Activated CD4-positive, alpha-beta T cell treated with anti-CD3 and anti-CD28 coated beads for 48 hours (primary cell): Measurements from ENCODE around the gene AP5Z1.

Experiments
- DNase-seq: peaks from one replicate; pipeline ENCODE4 v3.0.0-alpha.2; 2020

Gene AP5Z1

DNA sequence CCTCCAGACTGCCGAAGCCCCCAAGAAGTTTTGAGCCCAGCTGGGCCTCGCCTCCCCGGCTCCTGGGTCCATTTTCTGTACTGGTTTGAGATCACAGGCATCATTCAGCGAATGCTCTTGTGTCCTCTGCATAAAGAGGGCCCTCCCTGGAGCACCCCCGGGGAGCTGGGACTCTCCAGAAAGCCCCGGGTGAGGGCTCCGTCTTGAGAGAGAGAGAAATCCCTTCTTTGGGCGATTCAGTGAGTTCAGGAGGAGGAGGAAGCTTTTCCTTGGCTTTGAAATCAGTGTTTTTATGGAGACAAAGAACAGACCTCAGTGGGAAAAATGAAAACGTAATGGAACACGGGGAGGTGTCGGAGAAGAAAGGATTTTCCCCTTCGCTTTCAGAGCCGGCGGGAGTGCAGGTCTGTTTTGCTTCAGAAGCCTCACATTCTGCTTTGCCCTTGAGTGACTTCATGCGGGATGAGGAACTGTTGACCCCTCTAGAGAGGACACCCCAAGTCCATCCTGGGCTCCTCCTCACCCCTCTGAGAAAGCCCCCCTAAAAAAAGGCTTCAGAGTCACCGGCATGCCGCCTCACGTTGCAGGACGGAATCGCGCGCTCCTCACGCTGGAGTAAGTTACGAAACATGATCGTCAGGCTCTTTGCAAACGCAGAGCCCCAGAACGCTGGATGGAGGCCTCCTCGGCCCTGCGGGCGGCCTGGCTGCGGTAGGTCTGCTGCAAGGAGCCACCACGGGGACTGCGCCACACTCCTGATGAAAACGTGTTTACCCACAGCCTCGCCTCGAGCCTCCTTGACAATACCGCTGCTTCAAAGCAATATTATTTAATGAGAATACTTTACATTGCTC is 8.5 kb upstream of the AP5Z1 start:
- no peak for DNase-seq

DNA sequence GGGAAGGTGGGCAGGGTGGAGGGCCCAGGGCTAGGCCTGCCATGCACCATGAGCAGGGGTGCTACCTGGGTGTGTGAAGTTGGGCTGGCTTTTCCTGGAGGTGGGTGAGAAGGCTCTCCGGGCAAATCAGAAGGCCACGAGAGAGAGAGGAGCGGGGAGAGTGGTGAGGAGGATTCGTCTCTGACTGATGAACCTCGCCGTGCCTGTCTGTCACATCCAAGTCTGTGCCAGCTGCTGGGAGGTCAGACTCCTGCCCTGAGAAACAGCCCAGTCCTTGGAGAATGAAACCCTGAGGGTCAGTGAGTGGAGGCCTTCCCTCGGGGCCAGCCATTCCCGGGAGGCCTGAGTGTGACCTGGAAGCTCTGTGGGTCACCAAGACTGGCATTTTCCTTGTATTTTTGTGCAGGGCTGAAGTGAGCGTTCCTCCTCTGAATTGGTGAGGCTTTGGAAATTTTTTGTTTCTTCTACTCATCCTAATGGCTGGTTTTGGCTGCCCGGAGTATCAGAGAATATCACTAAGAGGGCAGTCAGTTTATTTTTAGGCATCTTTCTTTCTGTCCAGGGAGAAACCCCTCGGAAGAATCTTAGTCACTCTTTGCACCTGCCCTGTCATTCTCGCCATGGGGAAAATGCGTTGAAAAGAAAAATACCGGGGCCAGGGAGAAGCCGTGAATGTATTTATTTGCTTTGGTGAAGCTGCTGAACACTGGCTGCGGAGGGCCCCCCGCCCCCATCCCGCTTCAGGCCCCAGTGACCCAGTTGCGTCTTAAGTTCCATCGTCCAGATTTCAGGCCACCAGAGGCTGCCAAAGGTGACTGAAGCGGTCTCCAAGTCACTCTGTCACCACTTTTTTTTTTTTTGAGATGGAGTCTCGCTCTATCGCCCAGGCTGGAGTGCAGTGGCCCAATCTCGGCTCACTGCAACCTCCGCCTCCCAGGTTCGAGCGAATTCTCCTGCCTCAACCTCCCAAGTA is 6.5 kb upstream of the AP5Z1 start:
- DNase-seq, result no peak

DNA sequence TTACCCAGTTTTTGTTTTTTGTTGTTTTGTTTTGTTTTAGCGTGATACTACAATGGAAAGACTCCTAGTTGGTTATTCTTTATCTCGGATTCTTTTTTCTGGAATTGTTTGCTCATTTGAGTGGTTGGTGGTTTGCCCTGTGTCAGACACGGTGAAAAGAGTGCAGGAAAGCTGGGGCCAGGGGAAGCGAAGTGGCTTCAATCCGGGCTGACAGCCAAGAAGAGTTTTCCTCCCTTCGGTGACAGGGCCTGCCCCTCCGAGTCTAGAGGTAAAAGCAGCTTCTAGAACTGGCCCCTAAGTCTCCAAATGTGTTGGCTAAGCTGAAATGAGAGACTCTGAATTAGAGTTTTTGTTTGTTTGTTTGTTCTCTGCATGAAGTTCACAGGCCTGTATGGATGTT is 5.7 kb upstream of the AP5Z1 start:
- no peak for DNase-seq

DNA sequence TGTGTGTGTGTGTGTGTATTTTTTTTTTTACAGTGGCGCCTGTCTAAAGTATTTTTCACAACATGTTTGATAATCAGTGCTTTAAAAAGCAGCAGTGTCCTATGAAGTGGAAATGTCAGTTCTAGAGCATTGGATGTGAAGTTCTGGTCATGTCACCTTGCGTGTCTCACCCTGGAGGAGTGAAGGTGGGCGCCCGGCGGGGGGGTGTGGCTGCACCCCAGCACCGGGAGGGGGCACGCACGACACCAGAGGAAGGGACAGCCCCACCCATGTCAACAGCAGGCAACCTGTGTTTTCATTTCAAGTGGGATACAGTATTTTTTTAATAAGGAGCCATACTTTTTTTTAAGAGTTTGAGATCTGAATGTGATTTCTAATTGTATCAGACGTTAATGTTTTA is 4.5 kb upstream of the AP5Z1 start:
- no peak for DNase-seq

DNA sequence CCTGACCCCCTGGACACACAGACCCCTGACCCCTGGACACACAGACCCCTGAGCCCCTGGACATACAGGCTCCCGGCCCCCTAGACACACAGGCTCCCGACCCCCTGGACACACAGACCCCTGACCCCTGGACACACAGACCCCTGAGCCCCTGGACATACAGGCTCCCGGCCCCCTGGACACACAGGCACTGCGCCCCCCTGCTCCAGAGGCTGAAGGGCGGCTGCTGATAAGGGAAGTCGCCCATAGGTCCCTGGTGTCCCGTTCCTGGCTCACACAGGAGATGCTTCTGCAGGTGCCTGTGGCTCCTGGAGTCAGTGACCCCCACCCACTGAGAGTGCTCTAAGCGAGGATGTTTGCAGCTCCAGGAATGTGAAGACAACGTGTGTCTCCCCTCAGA is 3.7 kb upstream of the AP5Z1 start:
- no peak for DNase-seq

DNA sequence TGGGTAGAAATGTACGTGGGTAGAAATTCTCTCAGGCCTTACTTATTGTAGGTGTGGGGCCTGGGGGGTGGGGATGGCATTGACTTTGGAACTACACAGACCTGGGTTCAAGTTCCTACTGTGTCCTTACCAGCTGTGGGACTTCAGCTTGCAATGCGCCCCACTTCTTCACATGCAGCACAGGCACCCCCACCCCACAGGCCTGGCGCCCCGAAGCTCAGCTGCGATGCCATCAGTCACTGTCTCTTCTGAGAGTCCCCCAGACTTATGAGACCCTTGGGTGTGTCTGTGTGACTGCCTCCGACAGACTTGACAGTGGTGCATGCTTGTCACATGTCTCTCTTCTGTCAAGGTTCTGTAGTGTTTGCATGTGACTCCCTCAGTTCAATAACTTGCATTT is 3.1 kb upstream of the AP5Z1 start:
- DNase-seq, result no peak

DNA sequence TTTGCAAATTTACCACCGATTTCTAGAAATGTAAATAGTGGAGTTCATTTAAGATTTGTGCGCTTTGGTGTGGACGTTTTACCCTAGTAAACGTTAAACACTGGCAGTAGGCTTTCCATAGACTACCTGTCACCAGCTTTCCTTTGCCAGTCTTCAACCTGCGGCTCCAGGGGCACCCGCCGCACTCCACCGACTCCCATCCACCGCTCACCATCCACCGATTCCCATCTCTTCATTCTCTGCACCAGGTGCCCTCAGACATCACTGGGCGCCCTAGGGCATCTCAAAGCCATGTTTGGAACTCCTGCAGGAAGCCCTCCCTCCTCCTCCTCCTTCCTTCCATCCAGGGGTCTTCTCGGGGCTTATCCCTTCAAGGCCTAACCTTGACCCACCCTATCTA is 1.4 kb upstream of the AP5Z1 start:
- no peak for DNase-seq

DNA sequence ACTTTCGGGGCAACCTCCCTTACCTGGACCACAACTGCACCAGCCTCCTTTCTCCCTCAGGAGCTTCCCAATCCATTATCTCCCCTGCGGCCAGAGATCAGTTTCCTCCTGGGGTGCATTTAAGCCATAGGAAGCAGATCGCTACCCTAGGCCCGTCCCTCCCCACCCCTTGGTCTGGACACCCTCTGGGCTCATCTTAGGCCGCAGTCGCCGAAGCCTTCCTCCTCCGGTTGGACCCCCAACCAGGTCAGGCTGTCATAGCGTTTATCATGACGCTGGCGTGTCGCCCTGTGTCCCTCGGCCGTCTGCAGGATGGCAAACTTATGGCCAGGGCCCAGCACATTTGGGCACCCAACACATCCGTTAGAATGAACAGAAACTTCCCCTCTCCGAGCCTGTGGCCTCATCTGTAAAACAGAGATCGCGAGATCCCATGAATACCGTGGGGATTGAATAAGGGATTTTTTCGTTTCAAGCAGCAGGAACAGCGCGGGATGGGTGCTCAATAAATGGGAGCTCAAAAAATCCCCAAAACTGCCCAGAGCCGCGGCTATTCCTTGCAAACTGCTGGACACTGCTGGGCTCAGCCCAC is 669 bp upstream of the AP5Z1 start:
- peak; percentile 41 for DNase-seq

DNA sequence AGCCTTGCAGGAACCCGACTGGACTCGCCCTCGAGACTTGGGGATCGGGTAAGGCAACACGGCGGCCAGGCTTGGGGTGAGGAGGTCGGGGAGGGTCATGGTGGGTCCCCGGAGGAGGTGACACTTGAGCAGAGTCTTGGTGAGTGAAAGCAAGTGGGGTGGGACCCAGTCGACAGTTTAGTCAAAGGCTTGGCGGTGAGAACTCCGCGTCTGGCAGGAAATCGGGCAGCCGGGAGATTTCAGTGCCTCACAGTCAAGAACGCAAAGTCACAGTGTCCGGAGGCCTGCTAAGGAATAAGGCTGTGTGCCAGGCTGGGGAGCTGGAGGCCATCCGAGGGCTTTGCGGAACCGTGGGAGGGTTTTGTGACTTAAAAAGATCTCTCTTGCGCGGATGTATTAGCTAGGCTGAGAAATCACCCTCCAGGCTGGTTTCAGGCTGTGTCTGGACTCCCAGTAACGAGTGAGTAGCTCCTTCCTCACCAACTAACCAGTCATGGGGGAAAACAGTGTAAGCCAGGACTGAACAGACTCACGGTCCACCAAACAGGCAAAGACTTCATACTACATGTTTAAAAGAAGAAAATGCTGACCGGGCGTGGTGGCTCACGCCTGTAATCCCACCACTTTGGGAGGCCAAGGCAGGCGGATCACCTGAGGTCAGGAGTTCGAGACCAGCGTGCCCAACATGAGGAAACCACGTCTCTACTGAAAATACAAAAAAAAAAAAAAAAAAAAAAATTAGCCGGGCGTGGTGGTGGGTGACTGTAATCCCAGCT is 613 bp downstream of the AP5Z1 start:
- peak; percentile 58 for DNase-seq

DNA sequence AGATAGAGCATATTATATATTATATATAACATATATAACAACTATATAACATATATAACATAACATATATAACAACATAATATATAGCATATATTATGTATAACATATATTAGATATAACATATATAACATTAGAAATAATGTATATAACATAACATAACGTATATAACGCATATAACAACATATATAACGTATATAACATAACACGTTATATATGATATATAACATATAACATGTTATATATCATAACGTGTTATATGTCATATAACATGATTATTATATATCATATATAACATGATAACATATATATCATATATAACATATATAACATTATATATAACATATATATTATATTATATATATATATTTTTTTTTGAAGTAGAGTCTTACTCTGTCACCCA is 3.7 kb downstream of the AP5Z1 start:
- DNase-seq, result no peak

DNA sequence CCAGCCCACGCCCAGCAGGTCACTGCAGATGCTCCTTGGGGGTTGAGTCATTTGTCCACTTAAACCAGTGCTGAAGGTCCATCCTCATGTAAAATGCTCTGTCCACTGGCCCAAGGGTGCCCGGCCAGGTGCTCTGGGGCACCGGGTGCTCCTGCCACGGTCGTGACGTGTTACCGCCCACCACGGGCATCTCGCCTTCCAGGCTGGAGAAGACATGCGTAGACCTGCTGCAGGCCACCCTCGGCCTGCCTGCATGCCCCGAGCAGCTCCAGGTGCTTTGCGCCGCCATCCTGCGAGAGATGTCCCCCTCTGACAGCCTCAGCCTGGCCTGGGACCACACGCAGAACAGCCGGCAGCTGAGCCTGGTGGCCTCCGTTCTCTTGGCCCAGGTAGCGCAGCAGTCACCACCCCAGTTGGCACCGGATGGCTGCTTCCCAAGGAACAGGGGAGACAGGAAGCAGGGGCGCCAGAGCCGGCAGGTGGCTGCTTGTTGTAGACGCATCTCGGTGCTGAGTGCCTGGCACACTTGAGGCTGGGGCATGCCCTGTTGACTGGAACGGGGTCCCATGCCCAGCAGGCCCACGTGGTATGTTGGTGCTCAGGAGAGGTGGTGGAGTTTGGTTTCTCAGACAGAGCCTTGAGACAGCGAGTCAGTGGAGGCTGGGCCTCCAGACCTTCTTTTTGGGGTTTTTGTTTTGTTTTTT is 6.1 kb downstream of the AP5Z1 start:
- DNase-seq, result no peak

DNA sequence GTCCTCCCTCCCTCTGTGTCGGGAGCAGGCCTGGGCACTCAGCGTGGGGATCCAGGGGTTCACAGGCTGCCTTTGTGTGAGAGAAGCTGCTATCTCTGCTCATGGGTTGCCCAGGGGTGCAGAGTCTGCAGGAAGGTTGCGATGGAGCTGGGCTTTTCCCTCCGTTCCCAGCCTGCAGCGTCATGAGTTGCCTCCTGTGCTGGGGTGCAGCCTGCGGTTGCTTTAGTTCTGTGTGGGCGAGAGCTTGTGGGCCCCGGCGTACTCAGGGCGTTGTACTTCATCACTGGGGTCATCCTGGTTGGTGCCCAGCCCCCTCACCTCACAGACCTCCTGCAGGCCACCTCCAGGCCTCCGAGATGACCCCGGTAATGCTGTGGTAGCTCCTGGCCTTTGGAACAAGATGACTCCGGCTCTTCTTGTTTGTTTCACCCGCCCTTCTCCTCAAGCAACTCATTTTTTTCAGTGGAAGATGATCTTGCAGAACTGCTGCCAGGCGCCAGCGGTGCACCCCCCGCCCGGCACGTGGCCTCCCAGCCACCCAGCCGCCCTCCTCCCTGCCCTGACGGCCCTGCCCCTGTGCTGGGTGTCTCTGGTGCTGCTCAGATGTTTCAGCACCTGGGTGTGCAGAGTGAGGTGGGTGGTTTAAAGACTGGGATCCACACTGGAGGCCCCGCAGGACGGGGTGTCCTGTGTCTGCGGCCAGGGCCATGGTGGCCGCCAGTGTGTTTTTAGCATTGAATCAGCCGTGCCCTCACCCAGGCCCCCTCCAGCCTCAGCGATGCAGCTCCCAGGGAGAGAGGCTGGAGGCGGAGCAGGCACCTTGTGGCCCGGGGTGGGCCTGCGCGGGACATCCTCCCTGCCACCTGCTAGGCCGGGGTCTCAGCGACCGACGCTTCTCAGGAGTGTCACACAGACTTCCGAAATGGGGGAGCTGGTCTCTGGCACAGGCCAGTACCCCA is 7.2 kb downstream of the AP5Z1 start:
- no peak for DNase-seq

DNA sequence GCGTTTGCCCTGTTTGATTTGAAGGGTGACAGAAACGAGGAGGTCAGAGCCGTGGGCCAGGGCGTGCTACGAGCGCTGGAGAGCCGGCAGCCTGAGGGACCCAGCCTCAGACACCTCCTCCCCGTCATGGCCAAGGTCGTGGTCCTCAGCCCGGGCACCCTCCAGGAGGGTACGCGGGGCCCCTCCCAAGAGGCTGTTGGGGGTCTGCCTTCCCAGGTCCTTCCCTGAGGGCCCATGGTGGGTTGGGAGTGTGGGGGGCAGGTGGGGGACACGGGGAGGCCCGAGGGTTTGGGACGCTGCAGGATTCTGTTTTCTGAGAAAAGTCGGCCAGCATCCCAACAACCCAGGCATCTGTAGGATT is 7.8 kb downstream of the AP5Z1 start:
- no peak for DNase-seq

DNA sequence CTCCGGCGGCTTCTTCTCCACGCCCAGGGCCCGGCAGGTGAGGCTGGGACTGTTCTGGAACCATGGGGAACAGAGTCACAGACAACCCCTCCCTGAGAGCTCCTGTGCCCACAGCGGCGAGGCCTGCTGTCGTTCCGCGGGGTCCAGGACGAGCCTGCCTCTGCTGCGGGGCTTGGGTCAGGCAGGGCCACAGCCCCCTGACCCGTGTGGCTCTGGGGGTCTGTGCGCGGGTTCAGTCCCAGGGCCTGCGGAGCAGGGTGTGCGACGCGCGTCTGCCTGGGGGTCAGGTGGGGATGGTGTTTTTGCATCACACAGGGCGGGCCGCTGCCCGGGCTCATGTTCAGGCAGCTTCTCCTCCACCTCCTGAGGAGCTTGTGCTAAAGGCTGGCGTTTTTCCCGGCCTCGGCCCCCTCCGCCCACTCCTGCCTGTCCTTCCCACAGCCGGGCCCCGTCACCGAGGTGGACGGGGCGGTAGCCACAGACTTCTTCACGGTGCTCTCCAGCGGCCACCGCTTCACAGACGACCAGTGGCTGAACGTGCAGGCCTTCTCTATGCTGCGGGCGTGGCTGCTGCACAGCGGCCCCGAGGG is 8.4 kb downstream of the AP5Z1 start:
- no peak for DNase-seq

DNA sequence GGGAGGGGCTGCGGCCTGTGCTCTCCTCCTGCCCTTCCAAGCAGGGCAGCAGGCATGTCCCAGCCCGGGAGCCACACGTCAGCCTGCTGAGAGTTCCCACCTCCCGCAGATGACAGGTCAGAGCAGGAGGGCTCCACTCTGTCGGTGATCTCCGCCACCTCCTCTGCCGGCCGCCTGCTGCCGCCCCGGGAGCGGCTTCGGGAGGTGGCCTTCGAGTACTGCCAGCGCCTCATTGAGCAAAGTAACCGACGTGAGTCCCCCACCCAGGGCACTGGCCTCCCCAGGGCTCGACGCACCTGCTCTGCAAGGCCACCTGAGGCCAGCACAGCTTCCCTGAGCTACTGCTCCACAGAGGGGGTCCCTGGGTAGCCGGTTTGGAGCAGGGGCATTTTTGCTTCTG is 9.4 kb downstream of the AP5Z1 start:
- DNase-seq, result no peak

DNA sequence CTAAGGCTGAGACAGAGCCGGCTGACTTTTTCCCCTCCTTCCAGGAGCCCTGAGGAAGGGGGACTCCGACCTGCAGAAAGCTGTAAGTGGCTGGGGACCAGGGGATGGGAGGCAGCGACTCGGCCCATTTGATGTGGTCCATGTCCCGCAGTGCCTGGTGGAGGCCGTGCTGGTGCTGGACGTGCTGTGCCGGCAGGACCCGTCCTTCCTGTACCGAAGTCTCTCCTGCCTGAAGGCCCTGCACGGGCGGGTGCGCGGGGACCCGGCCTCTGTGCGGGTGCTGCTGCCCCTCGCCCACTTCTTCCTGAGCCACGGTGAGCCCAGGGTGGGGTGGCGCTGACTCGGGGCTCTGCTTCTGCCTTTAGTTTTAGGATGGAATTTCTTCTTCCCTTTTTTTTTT is 9.9 kb downstream of the AP5Z1 start:
- DNase-seq, result no peak

DNA sequence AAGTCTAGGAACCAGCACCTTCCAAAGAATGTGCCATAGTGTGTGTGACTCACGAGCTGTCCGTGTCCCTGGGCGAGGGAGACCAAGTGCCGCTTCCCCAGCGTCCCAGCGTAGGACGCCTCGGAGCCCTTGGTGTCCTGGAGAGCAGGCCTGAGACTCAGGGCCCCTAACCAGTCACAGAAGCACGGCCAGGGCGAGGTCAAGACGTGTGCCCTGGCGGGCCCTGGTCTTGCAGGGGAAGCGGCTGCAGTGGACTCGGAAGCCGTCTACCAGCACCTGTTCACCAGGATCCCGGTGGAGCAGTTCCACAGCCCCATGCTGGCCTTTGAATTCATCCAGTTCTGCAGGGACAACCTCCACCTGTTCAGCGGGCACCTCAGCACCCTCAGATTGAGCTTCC is 10.6 kb downstream of the AP5Z1 start:
- no peak for DNase-seq

DNA sequence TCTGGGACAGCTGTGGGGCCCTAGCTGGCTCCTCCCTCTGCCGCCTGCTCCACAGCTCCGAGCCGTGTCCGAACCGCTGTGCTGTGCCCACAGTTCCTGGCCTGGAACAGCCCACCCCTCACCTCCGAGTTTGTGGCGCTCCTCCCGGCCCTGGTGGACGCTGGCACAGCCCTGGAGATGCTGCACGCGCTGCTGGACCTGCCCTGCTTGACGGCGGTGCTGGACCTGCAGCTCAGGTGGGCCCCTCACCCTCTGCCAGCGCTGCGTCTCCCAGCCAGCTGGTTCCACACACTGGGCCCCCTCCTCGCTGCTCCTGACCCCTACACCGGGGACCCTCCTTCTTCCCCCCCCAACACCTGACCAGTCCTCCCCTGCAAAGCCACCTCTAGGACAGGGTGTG is 12.1 kb downstream of the AP5Z1 start:
- DNase-seq, result no peak

DNA sequence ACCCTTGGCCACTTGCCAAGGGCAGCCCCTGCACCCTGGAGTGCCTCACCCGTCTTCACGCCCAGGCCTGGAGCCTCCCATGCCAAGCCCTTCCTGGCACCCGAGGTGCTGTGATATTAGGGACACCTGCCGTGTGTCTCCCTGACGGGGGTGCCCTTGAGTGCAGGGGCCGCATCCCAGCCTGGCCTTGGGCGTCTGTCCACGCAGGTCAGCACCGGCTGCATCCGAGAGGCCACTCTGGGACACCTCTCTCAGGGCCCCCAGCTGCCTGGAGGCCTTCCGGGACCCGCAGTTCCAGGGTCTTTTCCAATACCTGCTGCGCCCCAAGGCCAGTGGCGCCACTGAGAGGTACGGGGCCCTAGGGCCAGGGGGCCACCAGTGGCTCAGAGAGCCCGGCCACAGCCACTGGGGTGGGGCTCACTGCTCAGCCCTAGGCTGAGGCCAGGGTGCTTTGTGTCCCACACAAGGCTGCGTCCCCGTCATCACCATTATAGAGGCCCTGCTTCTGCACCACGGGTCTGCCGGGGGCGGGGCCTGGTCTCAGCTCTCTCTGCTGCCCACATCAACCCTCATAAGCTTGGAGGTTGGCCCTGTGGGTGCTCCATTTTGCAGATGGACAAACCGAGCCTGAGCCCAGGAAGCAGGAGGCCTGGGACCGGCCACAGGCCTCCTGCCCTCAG is 12.7 kb downstream of the AP5Z1 start:
- DNase-seq, result no peak

DNA sequence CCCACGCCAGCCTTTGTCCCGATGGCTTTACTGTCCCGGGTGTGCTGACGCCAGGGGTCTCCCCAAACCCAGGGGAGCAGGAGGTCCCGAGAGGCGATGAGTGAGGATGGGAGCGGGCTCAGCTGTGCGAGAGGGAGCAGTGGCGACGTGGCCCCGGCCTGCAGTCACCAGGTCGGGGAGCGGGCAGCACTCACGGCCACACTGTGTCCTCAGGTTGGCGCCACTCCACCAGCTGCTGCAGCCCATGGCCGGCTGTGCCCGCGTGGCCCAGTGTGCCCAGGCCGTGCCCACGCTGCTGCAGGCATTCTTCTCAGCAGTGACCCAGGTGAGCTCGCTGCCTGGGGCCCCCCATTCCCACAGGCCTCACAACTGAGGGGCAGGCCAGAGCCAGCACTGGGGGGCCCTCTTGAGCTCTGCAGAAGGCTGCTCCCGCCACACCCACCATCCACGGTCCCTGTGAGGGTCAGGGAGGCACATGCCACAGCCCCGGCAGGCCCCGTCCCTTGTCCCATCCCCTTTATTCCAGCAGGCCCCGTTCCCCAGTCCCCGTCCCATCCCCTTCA is 13.3 kb downstream of the AP5Z1 start:
- DNase-seq, result no peak
